Liver (tissue), 9 donors: ENCODE data around the gene BIRC3. TPM values are rescaled to one million over a fixed set of nuclear protein-coding genes. Genes with fewer than 3 reads are reported as not detected.
A peak's percentile ranks its signal among the peaks of the same experiment; 100 is the strongest.

Experiments
- DNase-seq: peaks from one replicate; pipeline ENCODE4 v3.0.0-alpha.2; 2017; ENCODE audit warnings: low spot score
- H3K27ac ChIP-seq, 2 donors: one replicate each; pipeline ENCODE4 v1.7.0; 2013; ENCODE audit warnings: inconsistent platforms in 2 of 2, low read length in 2 of 2, control low read depth in 1 of 2, low read depth in 1 of 2, mild to moderate bottlenecking in 1 of 2
- H3K27me3 ChIP-seq, 4 donors: one replicate each; pipeline versions ENCODE4 v1.6.1 to v1.7.0; 2013; ENCODE audit warnings: low read length in 3 of 4, inconsistent platforms in 1 of 4, mild to moderate bottlenecking in 1 of 4, moderate library complexity in 1 of 4; ENCODE audit not compliant: control insufficient read depth in 4 of 4, insufficient read depth in 4 of 4
- H3K36me3 ChIP-seq, 4 donors: one replicate each; pipeline versions ENCODE4 v1.6.1 to v1.7.0; 2013; ENCODE audit warnings: low read length in 3 of 4, mild to moderate bottlenecking in 3 of 4, low read depth in 1 of 4, moderate library complexity in 1 of 4; ENCODE audit not compliant: control insufficient read depth in 4 of 4, insufficient read depth in 3 of 4
- H3K4me1 ChIP-seq, 4 donors: one replicate each; pipeline versions ENCODE4 v1.6.1 to v1.7.0; 2013; ENCODE audit warnings: low read length in 3 of 4, mild to moderate bottlenecking in 3 of 4, moderate library complexity in 1 of 4; ENCODE audit not compliant: control insufficient read depth in 4 of 4, insufficient read depth in 4 of 4
- H3K4me3 ChIP-seq, 3 donors: one replicate each; pipeline versions ENCODE4 v1.6.1 to v1.7.0; 2013; ENCODE audit warnings: low read length in 3 of 3, control low read depth in 1 of 3, low read depth in 1 of 3, mild to moderate bottlenecking in 1 of 3
- H3K9ac ChIP-seq, 2 donors: one replicate each; pipeline ENCODE4 v1.7.0; 2013; ENCODE audit warnings: low read length in 2 of 2, mild to moderate bottlenecking in 2 of 2, moderate library complexity in 2 of 2, control low read depth in 1 of 2, low read depth in 1 of 2
- H3K9me3 ChIP-seq, 4 donors: one replicate each; pipeline versions ENCODE4 v1.6.1 to v1.7.0; 2013; ENCODE audit warnings: low read length in 3 of 4; ENCODE audit not compliant: control insufficient read depth in 4 of 4
- ATF3 ChIP-seq: IDR thresholded peaks from 2 replicates; pipeline ENCODE4 v1.6.1; 2016; ENCODE audit warnings: antibody characterized with exemption
- CTCF ChIP-seq: fragments of 150-350 bp; IDR thresholded peaks from 2 replicates; pipeline ENCODE4 v1.5.1; 2017; ENCODE audit warnings: improper control_type of control experiment, low read depth, low read length; ENCODE audit not compliant: missing input control
- EGR1 ChIP-seq, 2 donors: IDR thresholded peaks; 2 replicates each; pipeline ENCODE4 v1.6.1; 2016 to 2018; ENCODE audit warnings: antibody characterized with exemption in 2 of 2, low read depth in 2 of 2
- FOXA1 ChIP-seq: IDR thresholded peaks from 2 replicates; pipeline ENCODE4 v1.6.1; 2016; ENCODE audit warnings: antibody characterized with exemption
- FOXA2 ChIP-seq: IDR thresholded peaks from 2 replicates; pipeline ENCODE4 v1.6.1; 2016; ENCODE audit warnings: antibody characterized with exemption
- GABPA ChIP-seq, 2 donors: IDR thresholded peaks in 1 of 2; conservative IDR thresholded peaks in 1 of 2; 2 replicates each; pipeline ENCODE4 v1.6.1; 2016; ENCODE audit warnings: antibody characterized with exemption in 2 of 2, mild to moderate bottlenecking in 1 of 2, moderate library complexity in 1 of 2
- HNF4A ChIP-seq, 2 donors: conservative IDR thresholded peaks; 2 replicates each; pipeline ENCODE4 v1.6.1; 2016; ENCODE audit warnings: antibody characterized with exemption in 2 of 2, mild to moderate bottlenecking in 2 of 2
- HNF4G ChIP-seq: IDR thresholded peaks from 2 replicates; pipeline ENCODE4 v1.6.1; 2016; ENCODE audit warnings: antibody characterized with exemption
- JUND ChIP-seq, 2 donors: IDR thresholded peaks; 2 replicates each; pipeline ENCODE4 v1.6.1; 2016; ENCODE audit warnings: antibody characterized with exemption in 2 of 2
- MAX ChIP-seq: IDR thresholded peaks from 2 replicates; pipeline ENCODE4 v1.6.1; 2016; ENCODE audit warnings: antibody characterized with exemption
- NR2F2 ChIP-seq: IDR thresholded peaks from 2 replicates; pipeline ENCODE4 v1.6.1; 2016; ENCODE audit warnings: antibody characterized with exemption
- RAD21 ChIP-seq, 2 donors: IDR thresholded peaks; 2 replicates each; pipeline ENCODE4 v1.6.1; 2016; ENCODE audit warnings: antibody characterized with exemption in 2 of 2, mild to moderate bottlenecking in 2 of 2
- REST ChIP-seq: IDR thresholded peaks from 2 replicates; pipeline ENCODE4 v1.6.1; 2016; ENCODE audit warnings: antibody characterized with exemption, mild to moderate bottlenecking
- RXRA ChIP-seq, 2 donors: IDR thresholded peaks; 2 replicates each; pipeline ENCODE4 v1.6.1; 2017 to 2018; ENCODE audit warnings: antibody characterized with exemption in 2 of 2, mild to moderate bottlenecking in 1 of 2
- SP1 ChIP-seq: IDR thresholded peaks from 2 replicates; pipeline ENCODE4 v1.6.1; 2018; ENCODE audit warnings: antibody characterized with exemption, mild to moderate bottlenecking
- TAF1 ChIP-seq: conservative IDR thresholded peaks from 2 replicates; pipeline ENCODE4 v1.6.1; 2016; ENCODE audit warnings: antibody characterized with exemption, mild to moderate bottlenecking
- YY1 ChIP-seq: IDR thresholded peaks from 2 replicates; pipeline ENCODE4 v1.6.1; 2016; ENCODE audit warnings: antibody characterized with exemption, mild to moderate bottlenecking
- ZBTB33 ChIP-seq: IDR thresholded peaks from 2 replicates; pipeline ENCODE4 v1.6.1; 2016; ENCODE audit warnings: antibody characterized with exemption
- WGBS: extraction: QIAGEN DNeasy Blood & Tissue Kit; methylation state at CpG from one replicate; pipeline ENCODE4 v1.1.7; 2013; 5-methylcytosine and 5-hydroxymethylcytosine counted together
- polyA plus RNA-seq, 2 donors: library from polyadenylated mRNA; stranded (reverse) in 1 of 2; unstranded in 1 of 2; fragments of 200-250 nt in 1 of 2; fragments of >200 nt in 1 of 2; fragmentation: Nextera tagmentation in 1 of 2; extraction: Ambion mirVana in 1 of 2; gene quantifications; one replicate each; pipeline versions ENCODE4 v1.2.1 to v1.2.3, GENCODE V29; 2013 to 2015
- total RNA-seq, 2 donors: library from RNA; depleted of rRNA; stranded (reverse); fragments of >200 nt; gene quantifications; one replicate each; pipeline ENCODE4 v1.2.3, GENCODE V29; 2014
- donor health status: healthy.
- donor health status: healthy.
- donor health status: healthy.
- donor health status: healthy.
- donor health status: healthy.

The BIRC3 gene
- 1 to 10 TPM; 1.4 to 8.1 TPM for total RNA-seq
- polyA plus RNA-seq = 1 to 10 TPM; 1.9 to 4.0 TPM

GRCh38 chr11:102317099-102317767, at the start of gene BIRC3:
TSS of gene BIRC3 (plus strand) at chr11:102317484. CDS start at chr11:102324510, 7,026 bp downstream.
- TF ChIP-seq CTCF = peak; percentile 45
- TF ChIP-seq EGR1 (IDR thresholded peaks at IDR 0.05; ENCODE audit: low read depth in 2 of 2) = peak; percentile 23 to 40
- TF ChIP-seq SP1 = peak; percentile 90
- peak; percentile 92 for TF ChIP-seq MAX
- TF ChIP-seq ATF3 = peak; percentile 21
- peak; percentile 26 for TF ChIP-seq FOXA2
- peak; percentile 81 for TF ChIP-seq TAF1
- peak; percentile 44 to 67 for TF ChIP-seq RAD21 (IDR thresholded peaks at IDR 0.05)
- TF ChIP-seq RXRA (IDR thresholded peaks at IDR 0.05) = peak; percentile 51 to 66
- peak in 1 of 2 donors; percentile 53 for TF ChIP-seq GABPA (IDR thresholded peaks at IDR 0.05 in 1 of 2, conservative IDR thresholded peaks at IDR 0.05 in 1 of 2)
- TF ChIP-seq ZBTB33 = peak; percentile 47
- TF ChIP-seq HNF4G = no peak
- TF ChIP-seq HNF4A (conservative IDR thresholded peaks at IDR 0.05) = peak; percentile 34 to 48
- TF ChIP-seq FOXA1 = peak; percentile 20
- peak; percentile 54 to 81 for TF ChIP-seq JUND (IDR thresholded peaks at IDR 0.05)
- TF ChIP-seq REST = peak; percentile 90
- TF ChIP-seq NR2F2 = peak; percentile 30
- TF ChIP-seq YY1 = peak; percentile 79
- WGBS = under 1% methylated on average over 34 of the region's 34 CpGs
- peaks cover 0 to 27% (median 6%) of the 10 kb centered on the region in 4 donors for H3K4me1 ChIP-seq
- no peaks in the 10 kb centered on the region for H3K36me3 ChIP-seq
- peak within 1 kb of the TSS; percentile 56 to 59 (median 58) for H3K4me3 ChIP-seq
- H3K27ac ChIP-seq = peak within 1 kb of the TSS; percentile 78 to 89
- no peaks in the 10 kb centered on the region for H3K9me3 ChIP-seq
- no peaks in the 10 kb centered on the region for H3K27me3 ChIP-seq
- DNase-seq = peak; percentile 57
- peak within 1 kb of the TSS; percentile 58 to 86 for H3K9ac ChIP-seq
